Parathyroid adenoma (tissue), 2 donors: Measurements from ENCODE around the gene TCF25.

Source experiments
- H2AFZ ChIP-seq: fragments of 300-600 bp; sonication (generic); one replicate; pipeline ENCODE4 v1.7.0; 2017; ENCODE audit warnings: antibody characterized with exemption, mild to moderate bottlenecking
- H3K27ac ChIP-seq: fragments of 300-600 bp; sonication (generic); one replicate; pipeline ENCODE4 v1.7.0; 2017
- H3K27me3 ChIP-seq: fragments of 300-600 bp; sonication (generic); one replicate; pipeline ENCODE4 v1.7.0; 2017; ENCODE audit warnings: low read length; ENCODE audit not compliant: control insufficient read depth, insufficient read depth
- H3K36me3 ChIP-seq: fragments of 300-600 bp; sonication (generic); one replicate; pipeline ENCODE4 v1.7.0; 2017; ENCODE audit warnings: low read length; ENCODE audit not compliant: control insufficient read depth, insufficient read depth
- H3K4me1 ChIP-seq: fragments of 300-600 bp; sonication (generic); one replicate; pipeline ENCODE4 v1.7.0; 2017; ENCODE audit warnings: control low read depth
- H3K4me2 ChIP-seq: fragments of 300-600 bp; sonication (generic); one replicate; pipeline ENCODE4 v1.7.0; 2017; ENCODE audit warnings: low read length
- H3K4me3 ChIP-seq: fragments of 300-600 bp; sonication (generic); one replicate; pipeline ENCODE4 v1.7.0; 2017; ENCODE audit warnings: low read depth, low read length
- H3K79me2 ChIP-seq: fragments of 300-600 bp; sonication (generic); one replicate; pipeline ENCODE4 v1.7.0; 2017; ENCODE audit warnings: control low read depth
- H3K9ac ChIP-seq: fragments of 300-600 bp; sonication (generic); one replicate; pipeline ENCODE4 v1.7.0; 2017; ENCODE audit warnings: mild to moderate bottlenecking
- H3K9me3 ChIP-seq: fragments of 300-600 bp; sonication (generic); one replicate; pipeline ENCODE4 v1.7.0; 2017; ENCODE audit warnings: low read length; ENCODE audit not compliant: control insufficient read depth
- TF ChIP-seq, protein P1 (sequence below): fragments of 300-600 bp; sonication (generic); IDR thresholded peaks from one replicate; pipeline ENCODE4 v1.7.0; 2017; ENCODE audit warnings: antibody characterized with exemption, mild to moderate bottlenecking
- donor health status: primary hyperparathyroidism.

Gene TCF25

DNA sequence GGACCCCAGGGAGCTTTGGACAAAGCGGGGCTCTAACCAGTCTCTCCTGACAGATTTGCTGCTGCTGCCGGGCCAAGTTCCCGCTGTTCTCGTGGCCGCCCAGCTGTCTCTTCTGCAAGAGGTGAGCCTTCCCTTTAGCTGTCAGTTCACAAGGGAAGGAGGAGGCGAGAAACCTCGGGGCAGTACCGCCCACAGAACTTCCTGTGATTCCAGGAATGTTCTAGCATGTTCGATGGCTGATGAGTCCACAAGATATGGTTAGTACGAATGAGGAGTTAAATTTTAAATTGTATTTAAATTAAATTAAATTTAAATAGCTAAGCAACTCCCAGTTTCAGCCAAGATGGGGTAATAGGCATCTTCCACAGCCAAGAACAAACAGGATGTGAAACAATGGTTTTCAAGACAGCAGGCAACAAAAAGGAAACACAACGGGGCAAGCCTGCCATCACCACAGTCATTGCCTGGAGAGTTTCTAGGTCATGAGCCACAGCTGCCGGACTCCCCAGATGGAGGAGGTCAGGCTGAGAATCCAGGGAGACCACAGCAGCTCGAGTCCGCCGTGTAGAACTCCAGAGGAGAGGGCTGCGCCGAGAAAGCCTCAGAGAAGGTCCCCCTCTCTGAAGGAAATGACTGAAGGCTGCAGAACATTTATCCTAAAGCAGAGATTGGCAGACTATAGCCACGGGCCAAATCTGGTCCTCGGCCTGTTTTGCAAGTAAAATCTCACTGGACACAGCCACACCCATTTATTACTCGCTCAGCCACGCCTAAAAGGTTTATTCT lies 9.5 kb upstream of the TCF25 start:
- Histone ChIP-seq H2AFZ (no peak overlapping the region), H3K4me1 (no peaks in the 10 kb centered on the region), H3K36me3 (no peaks in the 10 kb centered on the region), H3K9me3 (no peaks in the 10 kb centered on the region), H3K27ac (no peak overlapping the region), H3K9ac (no peak overlapping the region), H3K27me3 (no peaks in the 10 kb centered on the region), H3K79me2 (no peaks in the 10 kb centered on the region), H3K4me3 (no peak overlapping the region), H3K4me2 (no peak overlapping the region)
- TF ChIP-seq, protein P1, sequence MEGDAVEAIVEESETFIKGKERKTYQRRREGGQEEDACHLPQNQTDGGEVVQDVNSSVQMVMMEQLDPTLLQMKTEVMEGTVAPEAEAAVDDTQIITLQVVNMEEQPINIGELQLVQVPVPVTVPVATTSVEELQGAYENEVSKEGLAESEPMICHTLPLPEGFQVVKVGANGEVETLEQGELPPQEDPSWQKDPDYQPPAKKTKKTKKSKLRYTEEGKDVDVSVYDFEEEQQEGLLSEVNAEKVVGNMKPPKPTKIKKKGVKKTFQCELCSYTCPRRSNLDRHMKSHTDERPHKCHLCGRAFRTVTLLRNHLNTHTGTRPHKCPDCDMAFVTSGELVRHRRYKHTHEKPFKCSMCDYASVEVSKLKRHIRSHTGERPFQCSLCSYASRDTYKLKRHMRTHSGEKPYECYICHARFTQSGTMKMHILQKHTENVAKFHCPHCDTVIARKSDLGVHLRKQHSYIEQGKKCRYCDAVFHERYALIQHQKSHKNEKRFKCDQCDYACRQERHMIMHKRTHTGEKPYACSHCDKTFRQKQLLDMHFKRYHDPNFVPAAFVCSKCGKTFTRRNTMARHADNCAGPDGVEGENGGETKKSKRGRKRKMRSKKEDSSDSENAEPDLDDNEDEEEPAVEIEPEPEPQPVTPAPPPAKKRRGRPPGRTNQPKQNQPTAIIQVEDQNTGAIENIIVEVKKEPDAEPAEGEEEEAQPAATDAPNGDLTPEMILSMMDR = no peak

DNA sequence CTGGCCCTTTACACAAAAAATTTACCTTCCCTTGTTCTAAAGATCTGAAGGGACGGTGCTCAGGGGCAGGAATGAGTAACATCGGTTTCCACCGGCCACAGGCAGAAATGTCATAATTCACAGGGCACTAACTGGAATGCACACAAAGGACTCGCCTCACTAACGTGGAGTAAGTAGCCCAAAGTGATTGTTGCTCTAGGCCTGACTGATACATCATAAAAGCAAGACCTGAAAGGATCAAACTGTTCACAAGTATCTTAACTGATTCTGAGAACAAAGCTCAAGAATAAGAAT lies 8.9 kb upstream of the TCF25 start:
- Histone ChIP-seq H3K4me1 (no peaks in the 10 kb centered on the region), H3K9ac (no peak overlapping the region), H3K36me3 (no peaks in the 10 kb centered on the region), H3K4me3 (no peak overlapping the region), H3K9me3 (no peaks in the 10 kb centered on the region), H3K27ac (no peak overlapping the region), H3K4me2 (no peak overlapping the region), H3K27me3 (no peaks in the 10 kb centered on the region), H2AFZ (no peak overlapping the region), H3K79me2 (no peaks in the 10 kb centered on the region)
- TF ChIP-seq, protein P1 = no peak

DNA sequence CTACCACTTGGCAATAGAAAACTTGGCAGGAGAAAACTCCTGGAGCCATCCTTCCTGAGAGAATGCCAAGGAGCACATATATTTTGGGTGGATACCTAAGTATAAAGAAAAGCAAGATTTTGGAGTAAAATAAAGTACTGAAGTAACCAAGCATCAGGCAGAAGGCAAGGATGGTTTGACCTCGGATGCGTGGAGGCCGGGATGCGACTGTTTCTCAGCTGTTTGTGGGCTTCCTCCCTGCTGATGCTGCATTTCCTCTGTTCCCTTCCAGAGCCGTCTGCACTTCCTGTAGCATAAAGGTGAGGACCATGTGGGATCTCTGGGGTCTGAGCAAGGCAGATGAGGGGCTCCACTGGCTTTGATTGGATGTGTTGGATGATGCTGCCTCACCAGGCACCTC lies 5.5 kb upstream of the TCF25 start:
- H3K27ac ChIP-seq = no peak overlapping the region
- H3K36me3 ChIP-seq = no peaks in the 10 kb centered on the region
- no peaks in the 10 kb centered on the region for H3K9me3 ChIP-seq
- no peak overlapping the region for H3K4me2 ChIP-seq
- TF ChIP-seq, protein P1 = no peak
- no peaks in the 10 kb centered on the region for H3K79me2 ChIP-seq
- no peaks in the 10 kb centered on the region for H3K27me3 ChIP-seq
- no peak overlapping the region for H2AFZ ChIP-seq
- no peak overlapping the region for H3K9ac ChIP-seq
- no peak overlapping the region for H3K4me3 ChIP-seq
- H3K4me1 ChIP-seq = no peaks in the 10 kb centered on the region

DNA sequence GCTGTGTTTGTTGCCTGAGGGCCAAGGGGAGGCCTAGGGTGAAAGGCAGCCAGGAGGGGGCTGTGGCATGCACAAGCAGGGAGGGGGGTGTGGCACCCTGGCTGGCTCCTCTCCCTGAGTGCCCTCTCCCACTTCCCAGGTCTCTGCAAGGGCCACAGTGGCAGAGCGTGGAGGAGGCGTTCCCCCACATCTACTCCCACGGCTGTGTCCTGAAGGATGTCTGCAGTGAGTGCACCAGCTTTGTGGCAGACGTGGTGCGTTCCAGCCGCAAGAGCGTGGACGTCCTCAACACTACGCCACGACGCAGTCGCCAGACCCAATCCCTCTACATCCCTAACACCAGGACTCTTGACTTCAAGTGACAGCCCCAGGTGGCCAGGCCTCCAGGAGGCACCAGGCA lies 3.5 kb upstream of the TCF25 start:
- H3K9me3 ChIP-seq = no peaks in the 10 kb centered on the region
- no peak overlapping the region for H3K4me3 ChIP-seq
- no peaks in the 10 kb centered on the region for H3K4me1 ChIP-seq
- no peak overlapping the region for H2AFZ ChIP-seq
- H3K9ac ChIP-seq = no peak overlapping the region
- H3K27ac ChIP-seq = no peak overlapping the region
- no peaks in the 10 kb centered on the region for H3K36me3 ChIP-seq
- TF ChIP-seq, protein P1 = no peak
- H3K79me2 ChIP-seq = no peaks in the 10 kb centered on the region
- H3K4me2 ChIP-seq = no peak overlapping the region
- no peaks in the 10 kb centered on the region for H3K27me3 ChIP-seq

DNA sequence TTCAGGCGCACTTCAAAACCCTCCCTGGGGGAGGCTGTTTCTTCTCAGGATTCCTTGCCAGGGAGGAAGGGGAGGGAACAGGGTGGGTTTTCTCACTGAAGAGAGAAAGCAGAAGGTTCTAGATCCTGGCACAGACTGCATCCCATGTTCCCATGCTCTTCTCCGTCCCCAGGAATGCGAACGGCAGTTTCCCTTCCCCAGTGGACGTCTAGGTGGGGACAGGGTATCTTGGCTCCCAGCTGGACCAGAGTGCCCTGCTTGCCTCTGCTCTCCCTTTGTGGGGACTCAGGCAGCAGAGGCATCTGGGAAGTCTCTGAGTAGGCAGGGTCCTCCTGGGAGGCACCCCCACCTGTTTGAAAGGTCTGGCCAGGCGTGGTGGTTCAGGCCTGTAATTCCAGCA lies 3.0 kb upstream of the TCF25 start:
- no peak overlapping the region for H3K27ac ChIP-seq
- H3K4me3 ChIP-seq = no peak overlapping the region
- H2AFZ ChIP-seq = no peak overlapping the region
- H3K9ac ChIP-seq = no peak overlapping the region
- no peaks in the 10 kb centered on the region for H3K36me3 ChIP-seq
- TF ChIP-seq, protein P1 = no peak
- no peaks in the 10 kb centered on the region for H3K4me1 ChIP-seq
- no peaks in the 10 kb centered on the region for H3K27me3 ChIP-seq
- H3K9me3 ChIP-seq = no peaks in the 10 kb centered on the region
- no peaks in the 10 kb centered on the region for H3K79me2 ChIP-seq
- H3K4me2 ChIP-seq = no peak overlapping the region
